ENCODE measurements around the gene GTF3C4. TPM values are rescaled to one million over a fixed set of nuclear protein-coding genes. Genes with fewer than 3 reads are reported as not detected.

GTF3C4 gene
- polyA plus RNA-seq, 2 of the 4 experiments (the other 2 are of a cell fraction): 9.0 to 15.4 TPM

- ATAC-seq (no peak), FAIRE-seq (no peak), DNase-seq (ENCODE audit: low read depth in 1 of 2, low spot score in 1 of 2) (peak in 1 of 2 experiments; percentile 54)
- Histone ChIP-seq H3K27ac (no peak overlapping the region), H3K4me3 (no peak overlapping the region), H3K9me3 (peaks cover 43% of the 10 kb centered on the region), H3K4me2 (no peak overlapping the region), H3K4me1 (no peaks in the 10 kb centered on the region)
- TF ChIP-seq USF2 (IDR thresholded peaks at IDR 0.05): no peak
- peak; percentile 92 for TF ChIP-seq ZFP36 (IDR thresholded peaks at IDR 0.05; ENCODE audit: borderline replicate concordance, partially characterized antibody)
- POLR2A ChIA-PET: no interaction called here
- CTCF ChIA-PET: interaction anchor here (0.6 to 0.8 kb wide), 3 partner anchors 10 to 26 kb away, joined by 3 read pairs; no protein-coding TSS in a partner anchor
- 9% methylated on average over 1 of the region's 1 CpG for WGBS (ENCODE audit: missing lambda C conversion rate)
These were observed 32.0 kb downstream of the GTF3C4 start for GRCh38 chr9:132702254-132702653.

- no peak overlapping the region for H3K27ac ChIP-seq
- H3K9me3 ChIP-seq: peaks cover 33% of the 10 kb centered on the region
- CTCF ChIA-PET: interaction anchor here (0.6 kb wide), 2 partner anchors 10 to 53 kb away, joined by 3 read pairs; no protein-coding TSS in a partner anchor
- FAIRE-seq (no peak), DNase-seq (ENCODE audit: low read depth in 1 of 2, low spot score in 1 of 2) (no peak), ATAC-seq (no peak)
- H3K4me1 ChIP-seq: no peaks in the 10 kb centered on the region
- TF ChIP-seq MAFK (IDR thresholded peaks at IDR 0.05; ENCODE audit: partially characterized antibody): no peak
- TF ChIP-seq ELK1 (IDR thresholded peaks at IDR 0.05; ENCODE audit: low read depth, low read length): no peak
- TF ChIP-seq KDM1A (IDR thresholded peaks at IDR 0.05; ENCODE audit: low read depth): no peak
- TF ChIP-seq CHD2 (IDR thresholded peaks at IDR 0.05; ENCODE audit: low read length, partially characterized antibody): no peak
- TF ChIP-seq POLR2AphosphoS2 (conservative IDR thresholded peaks at IDR 0.05; ENCODE audit: low read length): no peak
- TF ChIP-seq BHLHE40 (IDR thresholded peaks at IDR 0.05; ENCODE audit: low read depth, low read length): no peak
- no peak for TF ChIP-seq NFE2L2 (conservative IDR thresholded peaks at IDR 0.05; ENCODE audit: low read length)
- no peak for TF ChIP-seq MAZ (IDR thresholded peaks at IDR 0.05; ENCODE audit: borderline replicate concordance, low read depth, low read length)
- no peak for TF ChIP-seq MAX (IDR thresholded peaks at IDR 0.05)
- no peak for TF ChIP-seq MYC (IDR thresholded peaks at IDR 0.05; ENCODE audit: borderline replicate concordance, low read length)
- POLR2A ChIA-PET: no interaction called here
- H3K4me3 ChIP-seq: no peak overlapping the region
- 1% methylated on average over 2 of the region's 2 CpGs for WGBS (ENCODE audit: missing lambda C conversion rate)
- no peak overlapping the region for H3K4me2 ChIP-seq
These were observed 33.1 kb downstream of the GTF3C4 start for GRCh38 chr9:132703336-132703735.

GRCh38 chr9:132708239-132708638, 38.0 kb downstream of the GTF3C4 start:
- FAIRE-seq (no peak), ATAC-seq (peak in 1 of 2 experiments; percentile 43; a peak in 2 of 6 replicates), DNase-seq (ENCODE audit: low read depth in 1 of 2, low spot score in 1 of 2) (no peak)
- Histone ChIP-seq H3K4me3 (no peak overlapping the region), H3K27ac (no peak overlapping the region), H3K4me1 (no peaks in the 10 kb centered on the region), H3K9me3 (peaks cover 10% of the 10 kb centered on the region; the same call in 2 of the 3 replicates), H3K4me2 (no peak overlapping the region)
- TF ChIP-seq ZSCAN20 (CRISPR knock-in tag; IDR thresholded peaks at IDR 0.05): no peak
- no peak for TF ChIP-seq RNF2 (IDR thresholded peaks at IDR 0.05; ENCODE audit: borderline replicate concordance, low read depth)
- TF ChIP-seq ZC3H11A (IDR thresholded peaks at IDR 0.05): no peak
- no peak for TF ChIP-seq RARB (CRISPR knock-in tag; IDR thresholded peaks at IDR 0.05)
- no peak for TF ChIP-seq JUNB (IDR thresholded peaks at IDR 0.05)
- TF ChIP-seq CEBPB (IDR thresholded peaks at IDR 0.05): no peak
- no peak for TF ChIP-seq RCOR1 (IDR thresholded peaks at IDR 0.05; ENCODE audit: low read depth, low read length)
- no peak for TF ChIP-seq FOSB (CRISPR knock-in tag; IDR thresholded peaks at IDR 0.05)
- TF ChIP-seq BHLHE40 (IDR thresholded peaks at IDR 0.05; ENCODE audit: low read depth, low read length): no peak
- TF ChIP-seq, protein P1, sequence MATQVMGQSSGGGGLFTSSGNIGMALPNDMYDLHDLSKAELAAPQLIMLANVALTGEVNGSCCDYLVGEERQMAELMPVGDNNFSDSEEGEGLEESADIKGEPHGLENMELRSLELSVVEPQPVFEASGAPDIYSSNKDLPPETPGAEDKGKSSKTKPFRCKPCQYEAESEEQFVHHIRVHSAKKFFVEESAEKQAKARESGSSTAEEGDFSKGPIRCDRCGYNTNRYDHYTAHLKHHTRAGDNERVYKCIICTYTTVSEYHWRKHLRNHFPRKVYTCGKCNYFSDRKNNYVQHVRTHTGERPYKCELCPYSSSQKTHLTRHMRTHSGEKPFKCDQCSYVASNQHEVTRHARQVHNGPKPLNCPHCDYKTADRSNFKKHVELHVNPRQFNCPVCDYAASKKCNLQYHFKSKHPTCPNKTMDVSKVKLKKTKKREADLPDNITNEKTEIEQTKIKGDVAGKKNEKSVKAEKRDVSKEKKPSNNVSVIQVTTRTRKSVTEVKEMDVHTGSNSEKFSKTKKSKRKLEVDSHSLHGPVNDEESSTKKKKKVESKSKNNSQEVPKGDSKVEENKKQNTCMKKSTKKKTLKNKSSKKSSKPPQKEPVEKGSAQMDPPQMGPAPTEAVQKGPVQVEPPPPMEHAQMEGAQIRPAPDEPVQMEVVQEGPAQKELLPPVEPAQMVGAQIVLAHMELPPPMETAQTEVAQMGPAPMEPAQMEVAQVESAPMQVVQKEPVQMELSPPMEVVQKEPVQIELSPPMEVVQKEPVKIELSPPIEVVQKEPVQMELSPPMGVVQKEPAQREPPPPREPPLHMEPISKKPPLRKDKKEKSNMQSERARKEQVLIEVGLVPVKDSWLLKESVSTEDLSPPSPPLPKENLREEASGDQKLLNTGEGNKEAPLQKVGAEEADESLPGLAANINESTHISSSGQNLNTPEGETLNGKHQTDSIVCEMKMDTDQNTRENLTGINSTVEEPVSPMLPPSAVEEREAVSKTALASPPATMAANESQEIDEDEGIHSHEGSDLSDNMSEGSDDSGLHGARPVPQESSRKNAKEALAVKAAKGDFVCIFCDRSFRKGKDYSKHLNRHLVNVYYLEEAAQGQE (IDR thresholded peaks at IDR 0.05): no peak
- no peak for TF ChIP-seq TP53 (CRISPR knock-in tag; IDR thresholded peaks at IDR 0.05)
- WGBS (ENCODE audit: missing lambda C conversion rate): 40% methylated on average over 8 of the region's 8 CpGs
- POLR2A ChIA-PET: no interaction called here
- CTCF ChIA-PET: interaction anchor here (1.3 kb wide), 1 partner anchor 20 kb away, joined by 3 read pairs; no protein-coding TSS in a partner anchor
